CD4-positive, alpha-beta T cell treated with Interleukin-12 subunit alpha and Interleukin-12 subunit beta, for 1 hour (primary cell): ENCODE results near the gene ENAH.
"Not testable (repeated sequence)": the region's sequence is repeated elsewhere in the genome, so short reads cannot be mapped to it uniquely, and the experiment has no call there.

Experiments
- DNase-seq: peaks from one replicate; pipeline ENCODE4 v3.0.0-alpha.2; 2020

ENAH gene

GRCh38 chr1:225652729-225653462 lies at the start of gene ENAH:
Gene ENAH, minus strand, starts transcription at chr1:225653123. Its CDS starts 433 bp downstream, at chr1:225652690.
- peak; percentile 36 for DNase-seq

GRCh38 chr1:225700889-225701465 lies 48.1 kb upstream of the ENAH start:
- DNase-seq: no peak

GRCh38 chr1:225700164-225700821 lies 47.4 kb upstream of the ENAH start:
- no peak for DNase-seq

GRCh38 chr1:225699336-225699735 lies 46.4 kb upstream of the ENAH start:
- no peak for DNase-seq

- DNase-seq: not testable (repeated sequence)
These were observed 45.3 kb upstream of the ENAH start for GRCh38 chr1:225698194-225698593.

GRCh38 chr1:225697428-225697827 lies 44.5 kb upstream of the ENAH start:
- no peak for DNase-seq

GRCh38 chr1:225695578-225696337 lies 42.8 kb upstream of the ENAH start:
- no peak for DNase-seq

GRCh38 chr1:225694151-225694603 lies 41.3 kb upstream of the ENAH start:
- DNase-seq: no peak

GRCh38 chr1:225693697-225694096 lies 40.8 kb upstream of the ENAH start:
- DNase-seq: not testable (repeated sequence)

GRCh38 chr1:225693085-225693696 lies 40.3 kb upstream of the ENAH start:
- DNase-seq: no peak

- no peak for DNase-seq
These were observed 39.6 kb upstream of the ENAH start for GRCh38 chr1:225692517-225692879.

- no peak for DNase-seq
These were observed 39.1 kb upstream of the ENAH start for GRCh38 chr1:225691861-225692516.

GRCh38 chr1:225691377-225691776 lies 38.5 kb upstream of the ENAH start:
- no peak for DNase-seq

GRCh38 chr1:225689882-225690459 lies 37.0 kb upstream of the ENAH start:
- DNase-seq: no peak

GRCh38 chr1:225688345-225688744 lies 35.4 kb upstream of the ENAH start:
- DNase-seq: no peak

- no peak for DNase-seq
These were observed 32.7 kb upstream of the ENAH start for GRCh38 chr1:225685476-225686176.

- no peak for DNase-seq
These were observed 31.8 kb upstream of the ENAH start for GRCh38 chr1:225684741-225685140.

- no peak for DNase-seq
These were observed 28.3 kb upstream of the ENAH start for GRCh38 chr1:225681231-225681630.

- no peak for DNase-seq
These were observed 25.6 kb upstream of the ENAH start for GRCh38 chr1:225678545-225678944.

- no peak for DNase-seq
These were observed 24.6 kb upstream of the ENAH start for GRCh38 chr1:225677350-225678124.
